Kidney epithelial cell (primary cell): Measurements from ENCODE around the gene RTP4. TPM values are rescaled to one million over a fixed set of nuclear protein-coding genes. Genes with fewer than 3 reads are reported as not detected.
A peak's percentile ranks its signal among the peaks of the same experiment; 100 is the strongest.

Experiments used
- DNase-seq: peaks from one replicate; pipeline ENCODE4 v3.0.0-alpha.2; 2010; ENCODE audit warnings: low read depth
- H3K27me3 ChIP-seq: 2 replicates; pipeline ENCODE4 v1.6.0; 2011; ENCODE audit warnings: low read length; ENCODE audit not compliant: control insufficient read depth, insufficient read depth
- H3K36me3 ChIP-seq: 2 replicates; pipeline ENCODE4 v1.5.1; 2011; ENCODE audit warnings: low read length; ENCODE audit not compliant: control insufficient read depth, insufficient read depth
- H3K4me3 ChIP-seq: 2 replicates; pipeline ENCODE4 v1.5.1; 2011; ENCODE audit warnings: low read depth, mild to moderate bottlenecking, control low read depth, low read length
- CTCF ChIP-seq: IDR thresholded peaks from 2 replicates; pipeline ENCODE4 v1.5.1; 2011; ENCODE audit warnings: mild to moderate bottlenecking, moderate library complexity, low read length, control low read depth, inconsistent platforms; ENCODE audit not compliant: insufficient read depth, poor library complexity, severe bottlenecking
- total RNA-seq: library from RNA; depleted of rRNA; stranded (reverse); fragments of >200 nt; gene quantifications from 2 replicates; pipeline ENCODE4 v1.2.3, GENCODE V29; 2015

The RTP4 gene
- total RNA-seq, 1 donor from 2014 or later = 1.5 TPM

GRCh38 chr3:187340578-187340977 lies 27.6 kb upstream of the RTP4 start:
- no peaks in the 10 kb centered on the region for H3K27me3 ChIP-seq
- no peak overlapping the region for H3K4me3 ChIP-seq
- DNase-seq = no peak
- no peaks in the 10 kb centered on the region for H3K36me3 ChIP-seq
- no peak for TF ChIP-seq CTCF

DNA sequence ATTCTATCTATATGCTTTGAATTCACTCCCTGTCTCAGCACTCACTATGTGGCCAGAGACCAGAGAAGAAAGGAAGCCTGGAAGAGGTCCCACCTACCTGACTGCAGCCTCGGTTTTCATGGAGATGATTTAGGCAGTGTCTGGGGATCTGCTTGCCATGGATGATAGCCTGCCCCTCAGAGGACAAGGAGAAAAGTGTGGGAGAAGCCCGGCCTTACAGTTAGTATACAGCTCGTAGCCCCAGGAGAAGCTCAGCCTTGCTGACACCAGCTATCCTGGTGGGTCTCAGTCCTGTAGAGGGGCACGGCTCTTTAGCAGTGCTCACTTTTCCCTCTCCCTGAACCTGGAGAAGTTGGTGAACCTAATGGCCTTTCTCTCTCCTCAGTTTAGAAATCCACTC lies 25.9 kb upstream of the RTP4 start:
- no peak overlapping the region for H3K4me3 ChIP-seq
- TF ChIP-seq CTCF = no peak
- no peaks in the 10 kb centered on the region for H3K27me3 ChIP-seq
- DNase-seq = no peak
- no peaks in the 10 kb centered on the region for H3K36me3 ChIP-seq

GRCh38 chr3:187343670-187344069 lies 24.5 kb upstream of the RTP4 start:
- Histone ChIP-seq H3K27me3 (no peaks in the 10 kb centered on the region), H3K4me3 (no peak overlapping the region), H3K36me3 (no peaks in the 10 kb centered on the region)
- no peak for TF ChIP-seq CTCF
- DNase-seq = no peak

GRCh38 chr3:187352581-187353575 lies 15.3 kb upstream of the RTP4 start:
- Histone ChIP-seq H3K27me3 (no peaks in the 10 kb centered on the region), H3K4me3 (no peak overlapping the region), H3K36me3 (no peaks in the 10 kb centered on the region)
- no peak for TF ChIP-seq CTCF
- peak; percentile 25 for DNase-seq

DNA sequence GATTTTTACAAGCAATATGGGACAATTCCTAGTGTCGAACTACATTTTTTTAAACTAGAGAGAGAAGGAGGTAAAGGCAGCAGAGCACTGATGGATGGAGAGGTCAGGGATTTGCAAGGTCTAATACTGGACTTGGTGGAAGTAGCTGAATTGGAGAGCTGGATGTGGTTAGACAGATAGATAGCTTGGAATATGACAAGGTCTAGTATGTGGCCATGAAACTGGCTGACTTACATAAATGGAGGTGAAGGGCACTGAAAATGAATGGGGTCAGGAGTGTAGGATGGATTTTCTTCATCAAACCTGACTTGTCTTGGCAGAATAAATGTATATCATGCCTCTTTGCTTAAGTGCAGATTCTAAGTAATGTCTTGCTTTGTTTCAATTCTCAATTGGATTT lies 10.1 kb upstream of the RTP4 start:
- H3K4me3 ChIP-seq = no peak overlapping the region
- no peak for DNase-seq
- TF ChIP-seq CTCF = no peak
- H3K36me3 ChIP-seq = no peaks in the 10 kb centered on the region
- H3K27me3 ChIP-seq = no peaks in the 10 kb centered on the region
